Putamen (tissue), 1 donor: Measurements from ENCODE around the gene CLMN.

Experiments used
- DNase-seq: peaks from one replicate; pipeline ENCODE4 v3.0.0-alpha.2; 2016; ENCODE audit warnings: low spot score

CLMN gene

DNA sequence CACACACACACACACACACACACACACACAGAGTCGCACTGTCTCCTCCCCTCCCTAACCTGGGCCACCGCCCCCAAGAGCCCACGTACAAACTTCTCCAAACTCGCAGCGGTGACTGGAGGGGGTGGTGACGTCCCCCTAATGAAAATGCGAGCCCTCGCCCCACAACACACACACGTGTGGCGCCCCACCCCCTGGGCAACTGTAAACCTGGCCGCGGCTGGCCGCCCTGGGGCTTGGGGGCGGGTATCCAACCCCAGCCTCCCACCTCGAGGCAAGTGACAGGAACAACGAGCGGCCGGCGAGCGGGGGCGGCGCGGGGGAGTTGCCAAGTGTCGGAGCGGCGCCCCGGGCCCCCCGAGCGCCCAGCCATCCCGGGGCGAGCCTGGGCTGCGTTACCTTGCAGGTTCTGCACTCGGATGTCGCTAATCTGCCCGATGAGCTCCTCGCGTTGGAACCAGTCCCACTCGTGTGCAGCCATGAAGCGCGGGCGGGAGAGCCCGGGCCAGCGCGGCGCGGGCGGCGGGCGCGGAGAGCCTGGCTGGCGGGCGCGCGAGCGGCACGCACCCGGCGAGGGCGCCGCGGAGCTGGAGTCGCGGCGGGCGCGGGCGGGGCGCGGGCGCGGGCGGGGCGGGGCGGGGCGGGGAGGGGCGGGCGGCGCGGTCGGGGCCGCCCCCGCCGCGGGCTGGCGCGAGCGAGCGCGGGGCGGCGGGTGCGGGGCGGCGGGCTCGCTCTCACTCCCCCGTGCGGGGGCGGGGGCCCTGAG is at the start of gene CLMN:
Gene CLMN, minus strand, starts transcription at position 597 of the 766 bp plus-strand sequence. Its CDS starts 116 bp downstream, at position 481.
- DNase-seq: peak; percentile 66

- DNase-seq: no peak
Measured at GRCh38 chr14:95365401-95365800, 45.7 kb upstream of the CLMN start.

DNA sequence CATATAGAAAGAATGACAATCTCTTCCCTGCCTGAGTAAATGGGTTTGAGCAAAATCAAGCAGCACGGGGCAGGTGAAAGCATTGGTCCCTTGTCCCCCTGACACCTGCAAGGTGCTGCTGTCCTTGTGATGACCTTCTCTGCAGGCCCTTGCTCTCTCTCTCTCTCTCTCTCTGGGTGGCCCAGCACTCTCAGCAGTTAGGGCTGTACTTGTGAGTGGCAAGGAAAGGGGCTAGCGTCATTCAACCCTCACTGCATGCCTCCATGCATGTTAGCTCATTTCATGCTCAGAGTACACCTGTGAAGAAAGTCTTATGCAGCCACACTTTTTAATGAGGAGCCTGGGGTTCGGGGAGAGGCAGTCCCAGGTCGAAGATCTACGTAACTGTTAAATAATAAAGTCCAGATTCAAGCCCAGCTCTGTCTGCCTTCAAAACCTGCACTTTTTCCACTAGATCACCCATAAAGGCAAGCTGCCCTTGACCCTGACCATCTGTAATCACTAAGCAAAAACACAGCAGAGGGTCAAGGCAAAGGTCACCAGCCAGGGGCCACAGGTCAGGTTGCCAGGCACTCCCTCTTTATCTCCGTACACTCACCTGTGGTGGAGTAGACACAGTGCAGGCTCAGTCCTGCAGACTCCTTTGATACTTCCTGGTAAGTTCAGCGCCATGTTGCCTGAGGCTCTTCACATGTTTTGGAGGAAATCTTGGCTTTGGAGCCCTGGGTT is 44.9 kb upstream of the CLMN start:
- no peak for DNase-seq

DNA sequence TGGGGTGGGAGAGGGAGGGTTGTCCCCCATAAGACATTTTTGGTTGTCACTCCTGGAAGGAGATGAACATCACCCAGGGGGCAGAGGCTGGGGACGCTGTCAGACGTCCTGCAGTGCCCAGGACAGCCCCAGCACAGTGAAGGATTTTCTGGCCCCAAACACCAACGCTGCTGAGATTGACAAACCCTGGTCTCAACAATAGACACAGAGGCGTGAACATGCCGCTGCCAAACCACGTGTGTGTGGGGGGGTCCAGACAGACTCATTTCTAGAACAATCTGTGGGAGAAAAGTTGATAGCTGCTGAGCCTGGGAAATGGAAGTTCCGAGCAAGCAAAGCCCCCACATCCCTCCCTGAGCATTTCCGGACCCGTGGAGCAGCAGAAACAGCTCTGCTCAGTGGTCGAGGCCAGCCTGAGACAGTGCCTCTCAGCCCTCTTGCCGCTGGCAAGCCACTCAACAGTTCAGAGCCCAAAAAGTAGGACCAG is 43.8 kb upstream of the CLMN start:
- DNase-seq: no peak

- DNase-seq: no peak
Measured at GRCh38 chr14:95362138-95362494, 42.4 kb upstream of the CLMN start.

- DNase-seq: no peak
Measured at GRCh38 chr14:95361373-95362137, 41.8 kb upstream of the CLMN start.

- no peak for DNase-seq
Measured at GRCh38 chr14:95360828-95361227, 41.1 kb upstream of the CLMN start.

DNA sequence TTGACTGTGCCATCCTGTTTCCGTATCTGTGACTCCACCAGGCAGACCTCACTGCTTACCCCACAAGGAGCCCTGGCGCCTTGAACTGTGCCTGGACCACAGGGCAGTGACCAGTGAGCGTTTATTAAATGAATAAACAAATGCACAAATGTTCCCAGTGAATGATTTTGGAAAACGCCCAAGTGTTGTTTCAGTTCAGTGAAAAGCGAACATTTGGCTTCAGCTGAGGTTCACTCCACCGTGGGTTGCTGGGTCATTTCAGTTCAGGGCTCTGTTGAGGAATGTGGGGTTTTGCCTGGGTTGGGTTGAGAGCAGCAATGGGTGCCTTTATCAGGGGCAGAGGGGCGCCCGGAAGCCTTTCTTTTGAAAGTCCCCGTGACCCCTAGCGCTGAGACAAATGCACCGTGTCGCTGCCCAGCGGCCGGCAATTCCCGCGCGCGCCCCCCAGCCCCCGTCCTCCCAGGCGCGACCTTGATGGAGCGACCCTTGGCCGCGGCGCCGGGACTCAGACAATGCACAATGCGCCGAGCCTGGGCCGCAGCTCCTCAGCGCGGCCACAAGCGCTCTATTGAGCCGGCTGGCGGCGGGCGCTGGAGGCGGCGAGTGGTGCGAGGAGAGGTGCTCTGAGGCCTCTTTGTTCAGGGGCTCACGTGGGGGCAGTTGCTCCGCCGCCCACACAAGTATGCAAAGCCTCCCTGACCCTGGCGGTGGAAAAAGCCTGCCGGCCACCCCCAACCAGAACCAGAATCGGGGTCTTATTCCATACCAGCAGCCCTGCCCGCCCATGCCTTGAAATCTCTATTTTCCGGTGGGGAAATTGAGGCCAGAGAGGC is 40.5 kb upstream of the CLMN start:
- peak; percentile 87 for DNase-seq

DNA sequence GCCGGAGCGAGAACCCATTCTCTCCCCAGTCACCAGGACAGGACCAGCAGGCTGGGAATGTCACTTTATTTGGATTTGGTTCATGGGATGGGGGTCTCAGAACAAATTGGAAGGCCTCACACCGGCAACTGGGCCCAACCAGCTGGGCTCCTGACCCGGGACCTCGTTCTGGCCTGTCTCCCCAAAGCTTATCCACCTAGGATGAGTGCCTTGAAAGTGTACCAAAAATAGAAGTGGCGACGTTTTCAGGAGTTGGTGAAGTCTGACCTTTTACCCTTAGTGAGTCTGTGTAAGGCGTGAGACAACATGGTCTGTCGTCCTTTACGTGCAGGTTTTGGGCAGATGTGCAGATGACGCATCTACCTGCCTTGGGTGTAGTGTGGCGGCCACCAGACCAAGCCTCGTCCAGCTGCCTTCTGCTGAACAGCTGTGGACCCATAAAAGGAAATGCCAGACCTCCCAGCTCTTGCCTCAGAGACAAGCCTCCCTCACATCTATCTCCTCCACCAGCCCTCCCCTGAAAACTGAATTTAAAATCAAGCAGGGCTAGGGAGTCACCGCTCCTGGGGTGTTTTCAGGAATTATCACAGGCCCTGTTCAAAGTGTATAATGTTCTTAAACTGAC is 36.6 kb upstream of the CLMN start:
- DNase-seq: no peak

DNA sequence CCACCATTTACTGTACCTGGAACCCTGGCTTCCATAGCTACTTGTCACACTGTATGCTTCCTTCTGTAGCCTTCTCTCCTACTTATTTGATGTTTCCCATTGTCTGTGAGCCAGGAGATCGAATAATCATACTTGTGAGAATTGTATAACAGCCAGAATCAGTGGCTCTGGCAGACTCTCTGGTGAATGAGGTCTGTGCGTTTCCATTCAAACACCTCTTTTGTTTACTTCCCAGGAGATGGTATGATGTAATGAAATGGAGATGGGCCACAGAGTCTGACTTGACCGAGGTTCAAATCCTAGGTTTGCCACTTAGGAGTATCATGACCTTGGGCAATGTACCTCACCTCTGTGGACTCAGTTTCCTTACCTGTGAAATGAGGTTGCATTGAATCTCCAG is 35.7 kb upstream of the CLMN start:
- DNase-seq: no peak

DNA sequence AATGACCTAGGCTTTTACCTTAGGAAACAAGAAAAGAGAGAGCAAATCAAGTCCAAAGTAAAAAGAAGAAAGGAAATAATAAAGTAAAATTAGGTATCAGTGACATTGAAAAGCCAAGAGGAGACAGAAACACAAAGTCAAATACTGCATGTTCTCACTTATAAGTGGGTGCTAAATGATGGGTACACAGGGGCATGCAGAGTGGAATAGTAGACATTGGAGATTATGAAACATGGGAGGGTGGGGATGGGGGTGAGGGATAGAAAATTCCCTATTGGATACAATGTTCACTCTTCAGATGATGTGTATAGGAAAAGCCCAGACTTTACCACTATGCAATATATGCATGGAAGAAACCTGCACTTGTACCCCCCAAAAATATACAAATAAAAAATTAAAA is 35.1 kb upstream of the CLMN start:
- DNase-seq: no peak

DNA sequence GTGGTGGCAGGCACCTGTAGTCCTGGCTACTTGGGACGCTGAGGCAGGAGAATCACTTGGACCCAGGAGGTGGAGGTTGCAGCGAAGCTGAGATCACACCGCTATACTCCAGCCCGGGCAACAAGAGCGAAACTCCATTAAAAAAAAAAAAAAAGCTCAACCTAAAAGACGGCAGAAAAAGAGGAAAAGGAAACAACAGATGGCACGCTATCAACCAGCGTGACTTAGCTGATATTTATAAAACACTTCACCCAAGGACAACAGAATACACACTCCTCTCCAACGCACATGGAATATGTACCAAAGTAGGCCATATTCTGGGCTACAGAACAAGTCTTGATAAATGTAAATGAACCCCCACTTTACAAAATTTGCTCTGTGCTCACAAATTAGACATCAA is 34.0 kb upstream of the CLMN start:
- no peak for DNase-seq

DNA sequence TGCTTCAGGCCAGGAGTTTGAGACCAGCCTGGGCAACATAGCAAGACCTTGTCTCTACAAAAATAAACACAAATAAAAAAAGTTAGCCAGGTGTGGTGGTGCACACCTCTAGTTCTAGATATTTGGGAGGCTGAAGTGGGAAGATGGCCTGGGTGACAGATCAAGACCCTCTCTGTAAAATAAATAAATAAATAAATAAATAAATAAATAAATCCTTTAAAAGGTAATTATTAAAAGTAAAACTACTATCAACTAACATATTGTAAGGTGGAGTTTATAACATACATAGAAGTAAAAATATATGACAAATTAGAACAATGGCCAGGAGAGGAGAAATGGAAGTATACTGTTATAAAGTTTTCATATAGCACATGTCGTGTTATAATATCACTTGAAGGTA is 33.3 kb upstream of the CLMN start:
- no peak for DNase-seq

DNA sequence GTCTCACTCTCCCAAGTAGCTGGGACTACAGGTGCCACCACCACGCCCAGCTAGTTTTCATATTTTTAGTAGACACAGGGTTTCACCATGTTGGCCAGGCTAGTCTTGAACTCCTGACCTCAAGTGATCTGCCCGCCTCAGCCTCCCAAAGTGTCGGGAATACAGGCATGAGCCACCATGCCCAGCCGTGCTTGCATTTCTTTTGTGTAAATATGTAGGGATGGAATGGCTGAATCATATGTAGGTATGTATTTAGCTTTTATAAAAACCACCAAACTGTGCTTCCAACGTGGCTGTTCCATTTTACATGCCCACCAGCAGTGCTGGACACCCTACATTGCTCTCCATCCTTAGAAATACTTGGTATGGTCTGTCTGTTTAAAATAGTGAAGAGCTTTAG is 32.8 kb upstream of the CLMN start:
- no peak for DNase-seq

- no peak for DNase-seq
Measured at GRCh38 chr14:95349241-95349640, 29.5 kb upstream of the CLMN start.

GRCh38 chr14:95348395-95349080 is 28.8 kb upstream of the CLMN start:
- DNase-seq: no peak

GRCh38 chr14:95346820-95347219 is 27.1 kb upstream of the CLMN start:
- no peak for DNase-seq

DNA sequence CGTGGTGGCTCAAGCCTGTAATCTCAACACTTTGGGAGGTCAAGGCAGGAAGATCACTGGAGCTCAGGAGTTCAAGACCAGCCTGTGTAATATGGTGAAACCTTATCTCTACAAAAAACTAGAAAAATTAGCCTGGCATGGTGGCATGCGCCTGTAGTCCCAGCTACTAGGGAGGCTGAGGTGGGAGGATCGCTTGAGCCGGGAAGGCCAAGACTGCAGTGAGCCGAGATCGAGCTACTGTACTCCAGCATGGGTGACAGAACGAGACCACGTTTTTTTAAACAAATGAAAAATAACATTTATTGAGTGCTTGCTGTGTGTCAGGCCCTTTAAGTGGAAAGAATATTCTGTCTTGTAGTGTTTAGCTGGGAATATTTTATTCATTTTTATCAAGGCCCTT is 26.6 kb upstream of the CLMN start:
- DNase-seq: no peak

DNA sequence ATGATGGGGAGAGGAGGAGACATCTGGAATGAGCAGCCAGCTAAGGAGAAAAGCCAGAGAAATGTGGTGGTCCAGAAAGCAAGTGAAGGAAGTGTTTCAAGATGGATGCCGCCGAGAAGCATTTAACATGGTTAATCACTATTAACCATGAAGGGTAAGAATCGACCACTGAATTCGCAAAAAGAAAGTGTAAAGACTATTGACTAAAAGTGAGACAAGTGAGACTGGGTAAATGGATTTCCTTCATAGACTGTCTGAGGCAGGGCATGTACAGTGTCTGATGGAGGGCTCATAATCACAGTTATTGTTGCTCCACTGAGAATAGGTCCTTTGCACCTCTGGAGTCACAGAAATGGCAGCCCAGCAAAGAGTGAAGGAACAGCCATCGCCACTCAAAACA is 25.3 kb upstream of the CLMN start:
- no peak for DNase-seq

DNA sequence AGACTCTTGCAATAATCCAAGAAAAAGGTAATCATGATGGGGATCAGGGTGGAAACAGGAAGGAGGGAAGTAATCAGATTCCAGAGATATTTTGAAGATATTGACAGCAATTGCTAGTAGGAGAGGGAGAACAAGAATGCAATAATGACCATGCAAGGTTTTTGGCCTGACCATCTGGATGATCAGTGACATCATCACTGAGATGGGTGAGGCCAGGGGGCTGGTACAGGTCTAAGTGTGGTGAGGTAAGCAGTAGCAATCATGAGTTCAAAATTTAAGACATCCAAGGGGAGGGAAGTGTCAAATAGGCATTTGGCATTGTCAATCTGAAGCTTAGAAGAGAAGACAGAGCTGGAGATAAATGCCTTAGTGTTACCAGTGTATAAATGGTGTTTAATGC is 24.8 kb upstream of the CLMN start:
- no peak for DNase-seq

GRCh38 chr14:95341564-95341963 is 21.9 kb upstream of the CLMN start:
- DNase-seq: no peak
